ENCODE data around the gene FAM181A. TPM values are rescaled to one million over a fixed set of nuclear protein-coding genes. Genes with fewer than 3 reads are reported as not detected.

Gene FAM181A
- total and polyA plus RNA-seq, 9 donors, result 0.37 to 4.9 (median 0.82) TPM; not detected in 4

DNA sequence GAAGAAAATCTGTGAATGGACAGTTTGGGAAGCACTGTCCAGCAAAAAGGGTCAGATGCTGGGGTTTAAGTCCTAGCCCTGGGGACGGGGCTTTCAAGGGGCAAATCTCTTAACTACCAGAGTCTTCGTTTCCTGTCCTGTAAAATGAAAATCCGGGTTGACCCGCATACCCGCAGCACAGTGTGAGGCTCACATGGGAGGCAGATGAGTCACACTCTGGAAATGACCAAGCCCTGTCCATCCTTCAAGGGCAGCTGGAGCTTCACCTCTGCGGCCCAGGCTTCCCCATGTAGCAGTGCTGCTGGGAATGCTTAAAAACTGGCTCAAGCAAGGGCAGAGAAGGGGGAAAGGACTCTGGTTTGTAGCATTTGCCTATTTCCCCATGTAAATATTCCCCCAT, 19.0 kb downstream of the FAM181A start:
- H3K27me3 ChIP-seq, result no peaks in the 10 kb centered on the region
- WGBS, 3 donors, result 63 to 75% (median 70%) methylated on average over 6 of the region's 6 CpGs
- H3K4me1 ChIP-seq (ENCODE audit: insufficient read depth), result no peaks in the 10 kb centered on the region

DNA sequence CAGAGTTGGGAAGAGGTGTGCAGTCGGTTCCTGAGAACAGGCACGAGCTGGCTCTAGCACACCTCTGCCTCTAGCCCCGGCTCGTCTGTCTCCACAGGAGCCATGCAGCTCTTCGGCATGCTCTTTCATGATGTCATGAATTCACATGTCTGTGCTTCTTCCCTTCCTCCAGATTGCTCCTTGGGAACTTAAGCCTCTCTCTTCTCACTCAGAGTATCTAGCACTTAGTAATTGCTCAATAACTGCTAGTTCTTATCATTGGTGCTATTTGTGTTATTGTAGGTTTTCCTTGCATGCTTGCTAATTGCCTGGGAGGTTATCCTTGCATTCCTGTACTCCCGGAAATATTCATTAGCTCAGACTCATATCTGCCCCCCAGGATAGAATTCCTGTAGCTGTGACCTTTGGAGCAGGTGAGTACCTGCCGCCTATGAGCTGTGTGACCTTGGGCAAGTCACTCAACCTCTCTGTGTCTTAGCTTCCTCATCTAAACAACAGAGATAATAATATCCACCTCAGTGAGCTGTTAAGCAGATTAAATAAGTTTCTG, 19.5 kb downstream of the FAM181A start:
- DNase-seq, result no peak
- no peaks in the 10 kb centered on the region for H3K9me3 ChIP-seq
- 68 to 81% (median 74%) methylated on average over 7 of the region's 7 CpGs for WGBS, 3 donors
- no peak overlapping the region for H3K27ac ChIP-seq
- H3K4me3 ChIP-seq, result no peak overlapping the region
- no peaks in the 10 kb centered on the region for H3K36me3 ChIP-seq
- H3K4me1 ChIP-seq (ENCODE audit: insufficient read depth), result no peaks in the 10 kb centered on the region
- H3K27me3 ChIP-seq, result no peaks in the 10 kb centered on the region
- intact Hi-C loops (cut with DNase I), result loop anchor here in 1 of 4 donors (10.0 kb wide), 1 partner anchor 188 kb away; no protein-coding TSS in a partner anchor
- TF ChIP-seq POLR2A (IDR thresholded peaks at IDR 0.05), result no peak
- TF ChIP-seq EP300 (IDR thresholded peaks at IDR 0.05), result no peak
- TF ChIP-seq, protein P1, sequence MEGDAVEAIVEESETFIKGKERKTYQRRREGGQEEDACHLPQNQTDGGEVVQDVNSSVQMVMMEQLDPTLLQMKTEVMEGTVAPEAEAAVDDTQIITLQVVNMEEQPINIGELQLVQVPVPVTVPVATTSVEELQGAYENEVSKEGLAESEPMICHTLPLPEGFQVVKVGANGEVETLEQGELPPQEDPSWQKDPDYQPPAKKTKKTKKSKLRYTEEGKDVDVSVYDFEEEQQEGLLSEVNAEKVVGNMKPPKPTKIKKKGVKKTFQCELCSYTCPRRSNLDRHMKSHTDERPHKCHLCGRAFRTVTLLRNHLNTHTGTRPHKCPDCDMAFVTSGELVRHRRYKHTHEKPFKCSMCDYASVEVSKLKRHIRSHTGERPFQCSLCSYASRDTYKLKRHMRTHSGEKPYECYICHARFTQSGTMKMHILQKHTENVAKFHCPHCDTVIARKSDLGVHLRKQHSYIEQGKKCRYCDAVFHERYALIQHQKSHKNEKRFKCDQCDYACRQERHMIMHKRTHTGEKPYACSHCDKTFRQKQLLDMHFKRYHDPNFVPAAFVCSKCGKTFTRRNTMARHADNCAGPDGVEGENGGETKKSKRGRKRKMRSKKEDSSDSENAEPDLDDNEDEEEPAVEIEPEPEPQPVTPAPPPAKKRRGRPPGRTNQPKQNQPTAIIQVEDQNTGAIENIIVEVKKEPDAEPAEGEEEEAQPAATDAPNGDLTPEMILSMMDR (IDR thresholded peaks at IDR 0.05), result no peak

More for the DNA sequence above, 19.0 kb downstream of the FAM181A start:
- no peaks in the 10 kb centered on the region for H3K36me3 ChIP-seq
- intact Hi-C loops (cut with DNase I), result loop anchor here in 1 of 4 donors (10.0 kb wide), 1 partner anchor 189 kb away; no protein-coding TSS in a partner anchor
- no peaks in the 10 kb centered on the region for H3K9me3 ChIP-seq
- H3K4me3 ChIP-seq, result no peak overlapping the region
- no peak overlapping the region for H3K27ac ChIP-seq
- DNase-seq, result no peak
- TF ChIP-seq POLR2A (IDR thresholded peaks at IDR 0.05), result no peak
- no peak for TF ChIP-seq EP300 (IDR thresholded peaks at IDR 0.05)

DNA sequence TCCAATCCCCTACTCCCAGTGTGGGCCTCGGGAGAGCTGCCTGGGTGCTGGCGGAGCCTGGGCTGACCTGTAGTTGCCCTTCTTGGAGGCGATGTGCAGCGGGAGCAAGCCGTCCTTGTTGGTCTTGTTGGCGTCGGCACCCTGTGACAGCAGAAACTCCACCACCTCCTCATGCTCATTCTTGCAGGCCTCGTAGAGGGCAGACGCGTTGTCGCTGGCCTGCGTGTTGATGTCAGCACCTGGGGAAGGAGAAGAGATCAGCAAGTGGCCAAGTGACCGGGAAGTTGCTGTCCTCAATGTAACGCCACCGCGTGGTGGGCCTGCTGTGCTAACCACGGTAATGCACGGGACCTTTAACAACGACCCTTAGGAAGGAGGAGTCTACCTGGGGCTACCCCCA, 20.1 kb downstream of the FAM181A start:
- H3K27me3 ChIP-seq, result no peaks in the 10 kb centered on the region
- no peak overlapping the region for H3K27ac ChIP-seq
- no peak for TF ChIP-seq POLR2A (IDR thresholded peaks at IDR 0.05)
- TF ChIP-seq, protein P1 (IDR thresholded peaks at IDR 0.05), result no peak
- no peak for TF ChIP-seq EP300 (IDR thresholded peaks at IDR 0.05)
- no peak for DNase-seq
- intact Hi-C loops (cut with DNase I), result loop anchor here in 1 of 4 donors (10.0 kb wide), 1 partner anchor 188 kb away; no protein-coding TSS in a partner anchor
- H3K4me3 ChIP-seq, result no peak overlapping the region
- no peaks in the 10 kb centered on the region for H3K36me3 ChIP-seq
- H3K4me1 ChIP-seq (ENCODE audit: insufficient read depth), result no peaks in the 10 kb centered on the region
- H3K9me3 ChIP-seq, result no peaks in the 10 kb centered on the region
- WGBS, 3 donors, result 79 to 83% (median 81%) methylated on average over 19 of the region's 19 CpGs

DNA sequence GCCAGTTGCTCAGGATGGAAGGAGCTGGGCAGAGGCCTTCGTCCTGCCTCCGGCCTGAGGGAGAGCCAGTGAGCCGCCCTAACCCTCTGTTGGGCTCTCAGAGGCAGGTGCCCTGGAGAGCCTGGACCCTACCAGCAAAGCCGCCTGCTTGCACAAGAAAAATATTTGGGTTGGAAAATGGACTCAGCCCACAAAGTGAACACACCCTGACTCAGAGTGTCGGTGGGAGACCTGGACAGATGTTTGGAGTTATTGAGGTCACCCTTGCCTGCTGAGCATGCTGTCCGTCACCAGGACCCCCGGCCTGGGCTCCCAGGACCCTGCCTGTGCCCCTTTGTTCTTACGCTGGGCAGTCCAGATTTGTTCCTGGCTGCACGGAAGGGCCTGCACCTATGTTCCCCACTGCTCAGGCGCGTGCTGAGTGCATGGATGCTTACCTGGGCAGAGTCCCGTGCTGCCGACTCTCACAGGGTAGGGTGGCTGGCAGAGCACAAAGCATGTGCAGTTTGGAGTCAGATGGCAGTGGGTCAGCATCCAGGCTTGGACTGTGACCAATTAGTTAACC, 22.4 kb downstream of the FAM181A start:
- Histone ChIP-seq H3K27ac (no peak overlapping the region), H3K9me3 (no peaks in the 10 kb centered on the region), H3K4me1 (ENCODE audit: insufficient read depth) (no peaks in the 10 kb centered on the region), H3K4me3 (no peak overlapping the region), H3K36me3 (no peaks in the 10 kb centered on the region), H3K27me3 (no peaks in the 10 kb centered on the region)
- intact Hi-C loops (cut with DNase I), result loop anchor here in 1 of 4 donors (10.0 kb wide), 1 partner anchor 185 kb away; no protein-coding TSS in a partner anchor
- TF ChIP-seq POLR2A (IDR thresholded peaks at IDR 0.05), result no peak
- no peak for TF ChIP-seq EP300 (IDR thresholded peaks at IDR 0.05)
- TF ChIP-seq, protein P1 (IDR thresholded peaks at IDR 0.05), result no peak
- no peak for DNase-seq
- 87 to 89% (median 88%) methylated on average over 13 of the region's 13 CpGs for WGBS, 3 donors
